ENCODE measurements around the gene COMMD1.
A peak's percentile ranks its signal among the peaks of the same experiment; 100 is the strongest.

The COMMD1 gene

DNA sequence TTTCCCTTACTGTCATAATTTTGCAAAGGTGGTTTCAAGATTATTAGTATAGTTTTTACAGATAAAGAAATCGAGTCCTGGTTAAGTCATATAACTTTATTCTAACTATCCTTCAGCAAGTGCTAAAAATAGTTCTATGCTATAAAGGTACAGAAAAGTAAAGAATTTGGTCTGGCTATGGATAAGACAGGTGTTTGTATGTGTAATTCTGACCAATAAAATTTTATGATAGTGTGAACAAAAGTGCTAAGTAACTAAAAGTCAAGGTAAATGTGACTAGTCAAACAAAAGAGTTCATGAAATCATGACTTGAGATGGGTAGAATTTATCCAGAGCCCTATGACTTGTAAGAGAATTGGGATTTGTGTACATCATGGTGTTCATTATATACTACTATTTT is 140.7 kb downstream of the COMMD1 start:
- no peak overlapping the region for H3K4me3 ChIP-seq (replicated peaks in 1 of 2; ENCODE audit: low read depth in 2 of 2, low read length in 2 of 2)
- TF ChIP-seq, protein P1, sequence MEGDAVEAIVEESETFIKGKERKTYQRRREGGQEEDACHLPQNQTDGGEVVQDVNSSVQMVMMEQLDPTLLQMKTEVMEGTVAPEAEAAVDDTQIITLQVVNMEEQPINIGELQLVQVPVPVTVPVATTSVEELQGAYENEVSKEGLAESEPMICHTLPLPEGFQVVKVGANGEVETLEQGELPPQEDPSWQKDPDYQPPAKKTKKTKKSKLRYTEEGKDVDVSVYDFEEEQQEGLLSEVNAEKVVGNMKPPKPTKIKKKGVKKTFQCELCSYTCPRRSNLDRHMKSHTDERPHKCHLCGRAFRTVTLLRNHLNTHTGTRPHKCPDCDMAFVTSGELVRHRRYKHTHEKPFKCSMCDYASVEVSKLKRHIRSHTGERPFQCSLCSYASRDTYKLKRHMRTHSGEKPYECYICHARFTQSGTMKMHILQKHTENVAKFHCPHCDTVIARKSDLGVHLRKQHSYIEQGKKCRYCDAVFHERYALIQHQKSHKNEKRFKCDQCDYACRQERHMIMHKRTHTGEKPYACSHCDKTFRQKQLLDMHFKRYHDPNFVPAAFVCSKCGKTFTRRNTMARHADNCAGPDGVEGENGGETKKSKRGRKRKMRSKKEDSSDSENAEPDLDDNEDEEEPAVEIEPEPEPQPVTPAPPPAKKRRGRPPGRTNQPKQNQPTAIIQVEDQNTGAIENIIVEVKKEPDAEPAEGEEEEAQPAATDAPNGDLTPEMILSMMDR (IDR thresholded peaks at IDR 0.05; ENCODE audit: low read depth, low read length) = no peak
- no peak for DNase-seq (ENCODE audit: low read depth in 2 of 2)

DNA sequence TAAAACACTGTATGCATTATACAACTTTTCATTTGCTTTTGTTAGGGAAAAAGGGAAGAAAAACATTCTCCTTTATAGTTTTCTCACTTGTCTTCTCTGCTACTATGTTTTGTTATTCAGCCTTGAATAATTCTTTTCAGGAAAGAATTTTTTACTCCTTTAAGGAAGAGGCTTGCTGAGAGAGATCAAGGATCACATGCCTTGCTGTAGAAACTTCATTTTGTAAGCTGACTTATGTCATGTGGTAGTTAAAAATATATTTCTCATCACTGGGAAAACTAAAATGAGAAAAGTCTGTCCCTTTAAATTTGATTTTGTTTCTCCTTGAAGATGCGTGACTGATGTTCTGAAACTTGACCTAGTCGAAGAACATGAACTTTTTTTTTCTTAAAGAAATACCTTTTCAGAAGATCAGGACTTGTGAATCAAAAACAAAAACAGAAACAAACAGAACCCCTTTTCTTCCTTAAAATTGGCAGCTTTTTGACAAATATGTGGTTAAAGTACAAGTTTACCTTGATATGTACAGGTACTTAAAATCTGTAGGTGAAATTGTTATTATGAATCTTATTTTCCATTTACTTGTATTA is 145.1 kb downstream of the COMMD1 start:
- TF ChIP-seq, protein P1 (IDR thresholded peaks at IDR 0.05; ENCODE audit: low read depth, low read length) = no peak

GRCh38 chr2:62054029-62054791 is 148.7 kb downstream of the COMMD1 start:
- DNase-seq (ENCODE audit: low read depth in 2 of 2) = no peak
- no peak overlapping the region for H3K4me3 ChIP-seq (replicated peaks in 1 of 2; ENCODE audit: low read depth in 2 of 2, low read length in 2 of 2)
- TF ChIP-seq, protein P1 (IDR thresholded peaks at IDR 0.05; ENCODE audit: low read depth, low read length) = no peak

More for the DNA sequence above, 145.1 kb downstream of the COMMD1 start:
- no peak overlapping the region for H3K4me3 ChIP-seq (replicated peaks in 1 of 2; ENCODE audit: low read depth in 2 of 2, low read length in 2 of 2)
- DNase-seq (ENCODE audit: low read depth in 2 of 2) = no peak

GRCh38 chr2:62054916-62055450 is 149.5 kb downstream of the COMMD1 start:
- H3K4me3 ChIP-seq (replicated peaks in 1 of 2; ENCODE audit: low read depth in 2 of 2, low read length in 2 of 2) = no peak overlapping the region
- TF ChIP-seq, protein P1 (IDR thresholded peaks at IDR 0.05; ENCODE audit: low read depth, low read length) = no peak

GRCh38 chr2:62055724-62056336 is 150.4 kb downstream of the COMMD1 start:
- DNase-seq (ENCODE audit: low read depth in 2 of 2) = peak in 1 of 2 donors; percentile 38
- TF ChIP-seq, protein P1 (IDR thresholded peaks at IDR 0.05; ENCODE audit: low read depth, low read length) = no peak
- H3K4me3 ChIP-seq (replicated peaks in 1 of 2; ENCODE audit: low read depth in 2 of 2, low read length in 2 of 2) = no peak overlapping the region

More at GRCh38 chr2:62054916-62055450, 149.5 kb downstream of the COMMD1 start:
- DNase-seq (ENCODE audit: low read depth in 2 of 2) = no peak

DNA sequence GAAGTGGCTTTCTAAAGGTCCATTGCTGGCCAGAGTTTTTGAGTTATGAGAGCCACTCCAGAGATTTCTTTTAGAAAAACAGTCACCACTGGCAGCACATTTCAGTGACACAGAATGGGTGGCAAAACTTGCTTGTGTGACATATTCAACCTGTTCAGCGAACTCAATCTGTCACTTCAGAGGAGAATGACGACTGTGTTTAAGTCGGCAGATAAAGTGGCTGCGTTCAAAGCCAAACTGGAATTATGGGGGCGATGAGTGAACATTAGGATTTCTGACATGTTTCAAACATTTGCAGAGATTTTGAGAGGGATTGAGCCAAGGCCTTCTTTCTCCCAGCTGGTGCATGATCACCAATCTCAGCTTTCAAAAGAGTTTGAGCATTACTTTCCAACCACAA is 150.9 kb downstream of the COMMD1 start:
- TF ChIP-seq, protein P1 (IDR thresholded peaks at IDR 0.05; ENCODE audit: low read depth, low read length) = no peak
- H3K4me3 ChIP-seq (replicated peaks in 1 of 2; ENCODE audit: low read depth in 2 of 2, low read length in 2 of 2) = no peak overlapping the region
- no peak for DNase-seq (ENCODE audit: low read depth in 2 of 2)
